Activated T-helper 17 cell treated with anti-CD3 and anti-CD28 coated beads, Interleukin-2, amount 50 U/mL, for 72 hours (primary cell): ENCODE measurements around the gene RAP1A. TPM values are rescaled to one million over a fixed set of nuclear protein-coding genes. Genes with fewer than 3 reads are reported as not detected.
"Not testable (repeated sequence)": the region's sequence is repeated elsewhere in the genome, so short reads cannot be mapped to it uniquely, and the experiment has no call there.

ENCODE experiments used
- ATAC-seq: fragments of 150-1000 bp; cut with Tn5 transposase; replicated peaks from 2 replicates; pipeline ENCODE4 v1.10.0; 2021; ENCODE audit warnings: mild to moderate bottlenecking, moderate library complexity
- H3K27ac Mint-ChIP-seq: one replicate; pipeline ENCODE4 v1.8.0; 2022; ENCODE audit warnings: mixed read lengths
- H3K27me3 Mint-ChIP-seq: one replicate; pipeline ENCODE4 v1.8.0; 2022; ENCODE audit warnings: mixed read lengths
- H3K36me3 Mint-ChIP-seq: one replicate; pipeline ENCODE4 v1.8.0; 2022; ENCODE audit warnings: low read depth, mild to moderate bottlenecking, mixed read lengths
- H3K4me1 Mint-ChIP-seq: one replicate; pipeline ENCODE4 v1.8.0; 2022; ENCODE audit warnings: mixed read lengths
- H3K4me3 Mint-ChIP-seq: one replicate; pipeline ENCODE4 v1.8.0; 2022; ENCODE audit warnings: mild to moderate bottlenecking, mixed read lengths
- H3K9me3 Mint-ChIP-seq: one replicate; pipeline ENCODE4 v1.8.0; 2022; ENCODE audit warnings: mixed read lengths
- total RNA-seq, 2 donors: library from RNA; stranded (reverse); gene quantifications; one replicate each; pipeline ENCODE4 v1.2.3, GENCODE V29; 2022

RAP1A gene
- total RNA-seq, 2 donors from 2014 or later = 155 to 209 TPM

DNA sequence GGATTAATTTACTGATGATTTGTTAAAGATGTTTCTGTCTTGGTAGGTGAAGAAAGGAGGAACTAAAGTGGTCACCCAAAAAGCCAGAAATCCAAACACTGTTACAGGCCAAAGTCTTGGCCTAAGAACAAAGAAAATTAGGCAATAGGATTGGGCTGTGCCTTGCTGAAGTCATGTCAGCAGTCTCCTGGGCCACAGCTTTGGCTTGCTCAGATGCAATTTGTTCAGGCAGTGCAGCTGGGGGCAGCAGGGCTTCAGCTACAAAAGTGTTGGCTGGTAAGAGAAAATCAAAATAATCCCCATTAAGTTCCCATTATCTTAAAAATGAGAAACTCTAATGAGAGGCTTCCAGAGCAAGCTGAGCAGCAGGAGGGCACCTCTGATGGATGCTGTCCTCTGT is 14.0 kb upstream of the RAP1A start:
- no peak for ATAC-seq
- Mint-ChIP-seq H3K27ac (peak overlapping the region; percentile 98), H3K4me3 (peak overlapping the region; percentile 85), H3K36me3 (peaks cover 5% of the 10 kb centered on the region), H3K27me3 (no peaks in the 10 kb centered on the region), H3K4me1 (peaks cover 44% of the 10 kb centered on the region), H3K9me3 (peaks cover 5% of the 10 kb centered on the region)

DNA sequence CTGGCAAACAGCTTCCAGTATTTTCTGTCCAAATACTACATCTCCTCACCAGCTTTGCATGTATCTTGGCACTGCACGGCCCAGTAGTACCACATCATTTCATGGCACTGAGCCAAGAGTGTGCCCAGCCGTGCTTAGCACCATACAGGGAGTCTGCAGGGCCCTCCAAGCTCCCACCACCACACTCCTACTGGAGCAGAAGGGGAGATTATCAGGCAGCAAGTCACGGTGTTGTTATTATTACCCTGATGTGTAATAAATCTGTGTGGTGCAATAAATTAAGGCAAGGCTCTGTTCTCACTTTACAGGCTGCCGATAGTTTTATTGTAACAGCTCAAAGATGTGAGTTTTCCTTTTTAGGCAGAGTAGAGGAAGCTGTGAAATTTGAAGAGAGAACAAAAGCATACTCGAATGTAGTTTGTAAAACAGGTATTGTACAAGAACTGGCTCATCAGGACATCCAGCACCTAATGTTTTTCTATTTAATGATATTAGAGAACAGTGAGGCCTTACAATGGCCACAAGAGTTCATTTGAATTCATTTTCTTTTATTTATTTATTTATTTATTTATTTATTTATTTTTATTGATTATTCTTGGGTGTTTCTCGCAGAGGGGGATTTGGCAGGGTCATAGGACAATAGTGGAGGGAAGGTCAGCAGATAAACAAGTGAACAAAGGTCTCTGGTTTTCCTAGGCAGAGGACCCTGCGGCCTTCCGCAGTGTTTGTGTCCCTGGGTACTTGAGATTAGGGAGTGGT is 13.0 kb upstream of the RAP1A start:
- not testable (repeated sequence) for ATAC-seq, H3K36me3 Mint-ChIP-seq, H3K27me3 Mint-ChIP-seq, H3K9me3 Mint-ChIP-seq
- peaks cover 39% of the 10 kb centered on the region for H3K4me1 Mint-ChIP-seq
- peak overlapping the region; percentile 48 for H3K27ac Mint-ChIP-seq
- H3K4me3 Mint-ChIP-seq = peak overlapping the region; percentile 39

DNA sequence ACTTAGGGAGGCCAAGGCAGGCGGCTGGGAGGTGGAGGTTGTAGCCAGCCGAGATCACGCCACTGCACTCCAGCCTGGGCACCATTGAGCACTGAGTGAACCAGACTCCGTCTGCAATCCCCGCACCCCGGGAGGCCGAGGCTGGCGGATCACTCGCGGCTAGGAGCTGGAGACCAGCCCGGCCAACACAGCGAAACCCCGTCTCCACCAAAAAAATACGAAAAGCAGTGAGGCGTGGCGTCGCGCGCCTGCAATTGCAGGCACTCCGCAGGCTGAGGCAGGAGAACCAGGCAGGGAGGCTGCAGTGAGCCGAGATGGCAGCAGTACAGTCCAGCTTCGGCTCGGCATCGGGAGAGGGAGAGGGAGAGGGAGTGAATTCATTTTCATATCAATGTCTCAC is 11.1 kb upstream of the RAP1A start:
- not testable (repeated sequence) for H3K36me3 Mint-ChIP-seq, H3K27ac Mint-ChIP-seq, H3K9me3 Mint-ChIP-seq, ATAC-seq, H3K27me3 Mint-ChIP-seq, H3K4me3 Mint-ChIP-seq
- H3K4me1 Mint-ChIP-seq = peaks cover 27% of the 10 kb centered on the region

DNA sequence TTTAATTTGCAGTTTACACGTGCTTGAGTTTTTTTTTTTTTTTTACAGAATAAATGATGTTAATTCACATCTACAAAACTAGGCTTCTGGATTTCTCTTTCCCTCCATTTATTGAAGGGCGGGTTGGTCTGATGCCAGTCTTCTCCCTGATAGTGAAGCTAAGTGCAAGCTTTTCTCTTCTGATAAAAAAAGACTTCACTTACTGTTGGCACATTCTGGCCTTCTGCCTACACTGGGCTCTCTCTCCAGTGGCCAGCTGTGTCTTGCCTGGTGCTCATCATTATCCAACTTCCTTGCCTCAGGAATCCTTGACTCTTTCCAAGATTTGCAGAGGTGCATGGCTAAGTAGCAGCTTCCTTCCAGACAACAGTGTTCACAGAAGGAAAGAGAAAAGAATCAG is 7.6 kb upstream of the RAP1A start:
- H3K27me3 Mint-ChIP-seq = no peaks in the 10 kb centered on the region
- H3K36me3 Mint-ChIP-seq = no peaks in the 10 kb centered on the region
- H3K9me3 Mint-ChIP-seq = no peaks in the 10 kb centered on the region
- no peak overlapping the region for H3K27ac Mint-ChIP-seq
- H3K4me1 Mint-ChIP-seq = peaks cover 24% of the 10 kb centered on the region
- no peak overlapping the region for H3K4me3 Mint-ChIP-seq
- no peak for ATAC-seq

DNA sequence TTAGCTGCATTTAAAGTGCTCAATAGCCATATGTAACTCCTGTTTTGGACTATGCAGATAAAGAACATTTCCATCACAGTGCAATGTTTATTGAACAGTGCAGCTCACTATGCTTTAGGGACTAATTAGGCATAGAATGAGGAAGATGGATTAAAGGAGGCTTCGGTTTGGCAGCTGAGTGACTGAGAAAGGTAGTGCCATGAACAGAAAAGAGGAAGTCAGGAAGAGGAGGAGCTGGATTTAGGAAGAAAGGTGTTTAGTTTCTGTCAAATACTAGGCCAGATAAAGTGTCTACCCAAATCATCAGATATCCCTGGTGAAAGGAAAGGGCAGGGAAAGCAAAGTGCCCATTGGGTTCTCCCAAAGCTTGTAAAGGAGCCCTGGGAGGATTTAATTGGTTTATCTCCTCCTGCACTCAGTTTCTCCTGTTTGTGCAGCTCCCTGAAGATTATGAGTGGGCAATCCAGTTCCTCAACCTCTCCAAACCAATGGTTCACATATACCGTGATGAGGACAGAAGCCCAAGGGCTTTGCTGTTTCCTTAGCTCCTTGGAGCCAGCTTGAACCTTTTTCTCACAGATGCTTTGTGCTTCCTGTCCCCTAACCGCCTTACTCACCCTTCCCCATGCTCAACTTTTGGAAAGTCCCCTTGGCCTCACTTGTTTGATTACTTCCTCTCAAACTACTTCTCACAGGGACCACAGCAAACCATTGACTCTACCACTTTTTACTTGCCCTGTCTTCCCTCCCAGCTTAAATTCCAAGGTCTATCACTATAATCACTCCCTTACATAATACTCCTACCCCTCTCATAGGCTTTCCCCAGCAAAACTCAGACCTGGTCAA is 3.5 kb upstream of the RAP1A start:
- H3K4me1 Mint-ChIP-seq = peaks cover 42% of the 10 kb centered on the region
- H3K9me3 Mint-ChIP-seq = no peaks in the 10 kb centered on the region
- ATAC-seq = peak; percentile 58
- peak overlapping the region; percentile 83 for H3K27ac Mint-ChIP-seq
- H3K4me3 Mint-ChIP-seq = peak overlapping the region; percentile 67
- H3K27me3 Mint-ChIP-seq = no peaks in the 10 kb centered on the region
- peaks cover 8% of the 10 kb centered on the region for H3K36me3 Mint-ChIP-seq

DNA sequence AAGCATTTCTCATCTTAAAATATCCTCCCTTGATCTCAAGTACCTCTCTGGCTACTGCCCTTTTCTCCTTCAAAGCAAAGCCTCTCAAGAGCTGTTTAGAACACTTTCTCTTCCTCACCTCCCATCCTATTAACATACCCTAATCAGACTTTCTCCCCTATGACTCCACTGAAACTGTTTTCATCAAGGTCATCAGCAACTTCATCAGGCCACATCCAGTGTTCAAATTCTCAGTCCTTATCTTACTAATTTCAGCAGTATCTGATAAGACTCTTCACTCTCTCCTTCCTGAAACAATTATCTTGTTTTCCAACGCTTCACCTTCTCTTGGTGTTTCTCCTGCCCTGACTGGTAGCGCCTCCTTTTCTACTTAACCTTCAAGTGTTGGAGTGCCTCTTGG is 1.5 kb upstream of the RAP1A start:
- Mint-ChIP-seq H3K4me1 (peaks cover 57% of the 10 kb centered on the region), H3K36me3 (peaks cover 28% of the 10 kb centered on the region), H3K4me3 (peak overlapping the region; percentile 97), H3K27me3 (no peaks in the 10 kb centered on the region), H3K27ac (peak overlapping the region; percentile 82), H3K9me3 (no peaks in the 10 kb centered on the region)
- ATAC-seq = peak; percentile 48

DNA sequence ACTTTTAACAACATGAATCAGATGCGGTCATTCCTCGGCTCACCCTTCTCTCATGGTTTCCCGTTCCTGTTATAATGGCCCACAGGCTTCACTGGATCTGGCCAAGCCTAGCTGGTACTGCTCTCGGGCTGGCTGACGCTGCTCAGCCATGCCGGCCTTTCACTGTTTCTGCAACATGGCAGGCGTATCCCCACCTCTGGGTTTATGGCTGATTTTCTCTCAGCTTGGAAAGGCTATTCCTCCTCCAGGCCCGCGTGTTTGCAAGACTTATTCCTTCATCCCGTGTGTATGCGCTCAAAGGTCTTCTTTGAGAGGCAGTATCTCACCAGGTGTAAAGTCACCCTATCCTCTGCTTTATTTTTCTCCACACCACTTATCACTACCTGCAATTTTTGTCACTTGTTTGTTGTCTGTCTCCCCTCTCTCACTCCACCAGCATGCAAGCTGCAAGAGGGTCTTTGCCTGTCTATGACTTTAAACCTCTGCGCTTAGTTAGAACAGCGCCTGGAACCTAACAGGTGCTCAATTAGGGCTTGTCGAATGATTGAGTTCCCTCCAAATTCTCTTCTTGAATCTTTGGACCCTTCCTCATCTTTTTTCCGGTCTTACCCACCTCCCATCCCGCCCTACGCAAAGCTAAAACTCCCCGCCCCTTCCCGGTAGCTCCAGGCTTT is 491 bp upstream of the RAP1A start:
- H3K27ac Mint-ChIP-seq = peak overlapping the region; percentile 82
- peaks cover 38% of the 10 kb centered on the region for H3K36me3 Mint-ChIP-seq
- H3K4me3 Mint-ChIP-seq = peak overlapping the region; percentile 97
- H3K27me3 Mint-ChIP-seq = no peaks in the 10 kb centered on the region
- peak; percentile 6 for ATAC-seq
- H3K4me1 Mint-ChIP-seq = peaks cover 57% of the 10 kb centered on the region
- H3K9me3 Mint-ChIP-seq = no peaks in the 10 kb centered on the region

DNA sequence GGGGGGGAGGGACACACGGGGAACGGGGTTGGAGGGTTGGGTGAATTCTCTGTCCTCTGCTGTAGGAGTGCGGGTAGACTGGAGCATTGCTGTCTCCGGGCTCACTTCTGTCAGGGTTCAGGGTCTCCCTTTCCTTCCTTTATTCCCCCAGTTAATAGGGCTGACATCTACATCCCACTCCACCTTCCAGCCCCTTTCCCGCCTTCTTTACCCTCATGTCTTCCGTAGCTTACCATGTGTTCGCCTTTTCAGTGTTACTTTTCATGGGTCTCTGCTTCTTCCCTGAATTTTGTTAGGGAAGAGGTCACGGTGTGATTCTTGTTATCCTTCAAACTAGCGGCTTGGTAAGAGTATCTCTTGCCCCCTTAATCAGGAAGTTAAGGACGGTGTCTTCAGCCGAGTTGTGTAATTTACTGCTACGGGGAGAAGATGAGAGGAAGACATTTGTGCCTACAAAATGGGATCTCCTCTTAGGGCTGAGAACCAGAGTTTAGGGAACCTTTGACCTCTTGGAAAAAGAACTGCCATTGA is 917 bp downstream of the RAP1A start:
- H3K36me3 Mint-ChIP-seq = peaks cover 48% of the 10 kb centered on the region

DNA sequence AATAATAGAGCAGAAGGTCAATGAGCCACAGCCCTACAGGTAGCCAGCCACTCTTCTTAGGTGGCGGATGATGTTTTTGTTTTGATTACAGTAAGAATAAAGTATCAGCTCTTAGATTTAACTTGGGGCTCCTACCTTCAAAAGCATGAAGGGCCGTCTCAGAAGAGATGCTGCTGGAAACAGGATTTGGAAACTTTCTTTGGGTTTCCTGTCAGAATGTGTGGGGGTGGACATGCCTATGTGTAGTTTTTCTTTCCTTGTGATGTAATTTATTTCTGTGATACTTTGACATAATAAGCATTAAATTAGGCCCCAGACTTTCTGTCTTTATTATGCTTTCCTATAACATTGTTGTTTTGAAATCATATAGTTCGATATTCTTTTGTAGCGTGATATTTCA is 1.5 kb downstream of the RAP1A start:
- no peaks in the 10 kb centered on the region for H3K27me3 Mint-ChIP-seq
- no peak for ATAC-seq

More for the DNA sequence above, 917 bp downstream of the RAP1A start:
- Mint-ChIP-seq H3K9me3 (no peaks in the 10 kb centered on the region), H3K4me3 (peak overlapping the region; percentile 97), H3K4me1 (peaks cover 53% of the 10 kb centered on the region), H3K27me3 (no peaks in the 10 kb centered on the region), H3K27ac (peak overlapping the region; percentile 92)
- ATAC-seq = peak; percentile 35

DNA sequence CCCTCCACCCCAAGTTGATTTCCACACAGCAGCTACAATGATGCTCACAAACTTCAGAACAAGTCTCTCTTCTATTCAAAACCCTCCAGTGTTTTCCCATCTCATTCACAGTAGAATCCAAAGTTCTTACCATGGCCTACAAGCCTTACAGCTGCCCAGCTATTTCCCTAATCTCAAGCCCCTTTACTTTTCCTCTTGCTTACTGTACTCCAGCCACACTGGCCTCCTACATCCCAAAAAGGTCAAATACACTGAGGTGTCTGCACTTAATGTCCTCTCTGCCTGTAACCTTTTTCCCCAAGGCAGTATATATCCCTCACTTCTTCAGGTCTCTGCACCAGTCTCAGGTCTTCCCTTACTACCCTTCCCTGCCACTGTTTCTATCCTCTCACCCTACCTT is 2.6 kb downstream of the RAP1A start:
- Mint-ChIP-seq H3K9me3 (no peaks in the 10 kb centered on the region), H3K27ac (peak overlapping the region; percentile 92), H3K4me3 (peak overlapping the region; percentile 97), H3K36me3 (peaks cover 64% of the 10 kb centered on the region), H3K27me3 (no peaks in the 10 kb centered on the region), H3K4me1 (peaks cover 42% of the 10 kb centered on the region)
- no peak for ATAC-seq

More for the DNA sequence above, 1.5 kb downstream of the RAP1A start:
- Mint-ChIP-seq H3K9me3 (no peaks in the 10 kb centered on the region), H3K4me3 (peak overlapping the region; percentile 97), H3K4me1 (peaks cover 53% of the 10 kb centered on the region), H3K36me3 (peaks cover 53% of the 10 kb centered on the region), H3K27ac (peak overlapping the region; percentile 92)

DNA sequence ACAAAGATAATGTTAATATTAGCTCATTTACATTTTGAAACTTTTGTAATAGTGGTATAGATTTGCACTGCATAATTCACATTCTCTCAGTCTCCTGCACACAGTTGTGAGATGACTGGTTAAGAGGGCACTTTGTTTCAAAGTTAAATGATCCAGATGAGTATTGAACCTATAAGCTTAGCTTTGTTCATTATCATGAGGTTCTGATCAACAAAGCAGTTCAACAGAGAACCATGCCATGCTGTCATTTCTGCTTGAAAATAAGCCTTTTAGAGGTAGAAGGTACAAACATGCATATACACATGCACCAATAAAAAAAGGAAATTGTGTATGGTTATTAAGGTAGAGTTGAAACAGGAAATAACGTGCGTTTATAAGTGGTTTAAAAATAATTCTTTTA is 4.8 kb downstream of the RAP1A start:
- peak overlapping the region; percentile 97 for H3K4me3 Mint-ChIP-seq
- H3K36me3 Mint-ChIP-seq = peaks cover 86% of the 10 kb centered on the region
- H3K27me3 Mint-ChIP-seq = no peaks in the 10 kb centered on the region
- peak; percentile 33 for ATAC-seq
- H3K4me1 Mint-ChIP-seq = peaks cover 40% of the 10 kb centered on the region
- H3K9me3 Mint-ChIP-seq = no peaks in the 10 kb centered on the region
- H3K27ac Mint-ChIP-seq = peak overlapping the region; percentile 92

DNA sequence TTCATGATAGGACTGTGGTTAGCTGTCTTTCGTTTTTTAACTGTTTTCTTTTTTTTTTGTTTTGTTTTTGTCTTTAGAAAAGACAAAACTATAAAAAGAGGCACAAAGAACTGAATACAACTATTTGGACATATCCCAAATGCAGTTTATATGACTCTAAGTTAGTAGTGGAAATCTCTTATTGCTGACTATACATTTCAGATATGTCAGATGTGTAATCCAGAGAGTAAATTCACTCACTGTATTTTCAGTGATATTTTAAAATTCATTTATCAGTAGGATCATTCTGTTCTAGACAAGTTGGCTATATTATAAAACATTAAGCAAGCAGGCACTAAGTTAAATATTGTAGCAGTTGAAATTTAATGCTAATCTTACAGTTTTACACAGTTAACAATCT is 5.7 kb downstream of the RAP1A start:
- Mint-ChIP-seq H3K27ac (peak overlapping the region; percentile 62), H3K9me3 (no peaks in the 10 kb centered on the region), H3K27me3 (no peaks in the 10 kb centered on the region), H3K4me1 (peaks cover 44% of the 10 kb centered on the region), H3K36me3 (peaks cover 94% of the 10 kb centered on the region), H3K4me3 (peak overlapping the region; percentile 97)
- ATAC-seq = no peak

DNA sequence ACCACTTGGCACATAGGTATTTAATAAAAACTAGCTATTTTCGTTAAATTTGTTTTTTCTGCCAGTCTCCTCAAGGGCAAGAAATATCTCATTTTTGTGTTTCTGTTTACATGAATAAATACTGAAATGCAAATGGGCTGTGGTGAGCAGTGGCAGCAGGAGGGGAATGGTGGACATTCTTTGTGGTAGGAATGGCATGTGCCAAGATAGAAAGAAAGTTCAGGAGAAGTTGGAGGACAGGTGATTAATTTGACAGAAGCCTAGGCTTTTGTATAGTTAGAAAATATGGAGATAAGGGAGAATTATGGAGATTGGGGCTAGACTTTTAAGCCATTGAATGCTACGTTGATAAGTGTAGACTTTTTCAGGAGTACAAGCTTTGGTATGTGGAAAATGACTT is 8.6 kb downstream of the RAP1A start:
- no peak for ATAC-seq
- Mint-ChIP-seq H3K9me3 (no peaks in the 10 kb centered on the region), H3K4me3 (peak overlapping the region; percentile 97), H3K27me3 (no peaks in the 10 kb centered on the region), H3K36me3 (peaks cover 95% of the 10 kb centered on the region), H3K27ac (peak overlapping the region; percentile 92), H3K4me1 (peaks cover 55% of the 10 kb centered on the region)

DNA sequence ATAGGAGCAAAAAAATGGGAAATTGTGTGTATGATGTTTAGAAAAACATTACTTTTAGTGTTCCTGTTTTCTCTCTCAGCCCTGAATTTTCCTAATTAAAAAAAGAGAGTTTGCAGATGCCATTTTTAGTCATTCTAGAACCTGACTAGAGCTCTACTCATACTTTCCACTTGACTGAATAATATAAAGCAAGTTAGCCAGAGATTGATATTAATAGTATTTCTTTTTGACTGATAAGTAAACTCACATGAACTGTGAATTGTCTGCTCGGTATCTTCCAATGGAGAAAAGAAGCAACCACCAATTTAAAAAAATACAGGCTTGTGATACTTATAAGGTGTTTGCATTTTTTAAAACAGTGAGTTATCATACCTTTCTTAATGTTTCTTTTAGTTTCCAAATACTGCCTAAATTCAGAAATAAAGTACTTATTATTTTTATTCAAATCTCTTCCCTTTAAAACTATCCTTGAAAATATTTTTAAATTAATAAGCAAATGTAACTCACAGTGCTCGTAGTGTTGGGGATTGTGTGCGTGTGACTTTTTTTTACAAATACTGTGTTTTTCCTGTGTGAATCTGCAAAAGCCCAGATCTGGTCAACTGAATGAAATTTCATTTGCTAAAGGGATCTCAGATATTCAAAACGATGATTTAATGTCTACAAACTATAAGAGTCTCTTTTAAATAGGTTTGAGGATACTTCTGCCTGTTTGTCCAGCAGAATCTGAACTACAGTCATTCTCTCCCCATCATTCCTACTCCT is 9.8 kb downstream of the RAP1A start:
- peak; percentile 46 for ATAC-seq
- Mint-ChIP-seq H3K4me1 (peaks cover 59% of the 10 kb centered on the region), H3K4me3 (peak overlapping the region; percentile 97), H3K9me3 (no peaks in the 10 kb centered on the region), H3K27me3 (no peaks in the 10 kb centered on the region), H3K36me3 (peaks cover 85% of the 10 kb centered on the region), H3K27ac (peak overlapping the region; percentile 92)
